Testis (tissue), 2 donors: Measurements from ENCODE around the gene GUCA2B.

Experiments used
- POLR2A ChIP-seq: fragments of 450-650 bp; IDR thresholded peaks from one replicate; pipeline ENCODE4 v1.6.1; 2017; ENCODE audit warnings: antibody characterized with exemption, mild to moderate bottlenecking, moderate library complexity
- TF ChIP-seq, protein P1 (sequence below), 3 experiments: fragments of 450-650 bp in 2 of 3; fragments of 200-600 bp in 1 of 3; sonication (generic) in 1 of 3; IDR thresholded peaks; one replicate each; pipeline ENCODE4 v1.5.1; 2016 to 2019; ENCODE audit warnings: antibody characterized with exemption in 3 of 3, mild to moderate bottlenecking in 2 of 3, moderate library complexity in 1 of 3

DNA sequence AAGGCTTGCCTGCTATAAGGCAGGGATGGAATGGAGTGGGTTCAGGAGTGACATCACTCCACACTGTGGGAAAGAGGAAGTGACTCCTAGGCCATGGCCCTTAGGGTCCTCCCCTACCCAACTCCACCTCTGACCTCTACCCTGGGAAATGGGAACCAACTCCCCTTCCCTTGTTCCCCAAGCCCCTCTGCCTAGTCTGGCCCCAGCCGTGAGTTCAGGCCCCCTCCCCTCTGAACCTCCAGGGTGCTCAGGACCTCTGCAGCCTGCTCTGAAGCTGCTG, 15.1 kb downstream of the GUCA2B start:
- TF ChIP-seq, protein P1, sequence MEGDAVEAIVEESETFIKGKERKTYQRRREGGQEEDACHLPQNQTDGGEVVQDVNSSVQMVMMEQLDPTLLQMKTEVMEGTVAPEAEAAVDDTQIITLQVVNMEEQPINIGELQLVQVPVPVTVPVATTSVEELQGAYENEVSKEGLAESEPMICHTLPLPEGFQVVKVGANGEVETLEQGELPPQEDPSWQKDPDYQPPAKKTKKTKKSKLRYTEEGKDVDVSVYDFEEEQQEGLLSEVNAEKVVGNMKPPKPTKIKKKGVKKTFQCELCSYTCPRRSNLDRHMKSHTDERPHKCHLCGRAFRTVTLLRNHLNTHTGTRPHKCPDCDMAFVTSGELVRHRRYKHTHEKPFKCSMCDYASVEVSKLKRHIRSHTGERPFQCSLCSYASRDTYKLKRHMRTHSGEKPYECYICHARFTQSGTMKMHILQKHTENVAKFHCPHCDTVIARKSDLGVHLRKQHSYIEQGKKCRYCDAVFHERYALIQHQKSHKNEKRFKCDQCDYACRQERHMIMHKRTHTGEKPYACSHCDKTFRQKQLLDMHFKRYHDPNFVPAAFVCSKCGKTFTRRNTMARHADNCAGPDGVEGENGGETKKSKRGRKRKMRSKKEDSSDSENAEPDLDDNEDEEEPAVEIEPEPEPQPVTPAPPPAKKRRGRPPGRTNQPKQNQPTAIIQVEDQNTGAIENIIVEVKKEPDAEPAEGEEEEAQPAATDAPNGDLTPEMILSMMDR (IDR thresholded peaks at IDR 0.05), result no peak
- no peak for TF ChIP-seq POLR2A
